Activated CD4-positive, alpha-beta T cell treated with anti-CD3 and anti-CD28 coated beads for 4 hours (primary cell): ENCODE data around the gene NDC1.
"Not testable (repeated sequence)": the region's sequence is repeated elsewhere in the genome, so short reads cannot be mapped to it uniquely, and the experiment has no call there.

Experiments used
- DNase-seq, 2 donors: peaks; one replicate each; pipeline ENCODE4 v3.0.0-alpha.2; 2020

NDC1 gene

DNA sequence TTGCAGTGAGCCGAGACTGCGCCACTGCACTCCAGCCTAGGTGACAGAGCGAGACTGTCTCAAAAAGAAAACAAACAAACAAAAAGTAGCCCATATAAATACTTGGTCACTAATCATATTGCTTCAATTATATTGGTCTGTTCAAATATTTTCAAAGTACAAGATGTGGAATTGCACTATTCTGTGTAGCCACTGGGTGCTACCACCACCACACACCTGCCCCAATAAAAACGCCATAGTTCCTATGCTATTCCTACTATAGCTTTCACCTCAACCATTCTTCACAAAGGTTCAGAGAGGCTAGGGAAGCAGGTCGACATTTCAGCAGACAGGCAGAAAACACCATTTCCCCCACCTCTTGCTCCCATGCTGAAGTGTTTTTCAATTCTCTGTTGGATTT is 16.7 kb downstream of the NDC1 start:
- DNase-seq, result no peak

GRCh38 chr1:53819387-53819786 is 18.7 kb downstream of the NDC1 start:
- DNase-seq, result no peak

DNA sequence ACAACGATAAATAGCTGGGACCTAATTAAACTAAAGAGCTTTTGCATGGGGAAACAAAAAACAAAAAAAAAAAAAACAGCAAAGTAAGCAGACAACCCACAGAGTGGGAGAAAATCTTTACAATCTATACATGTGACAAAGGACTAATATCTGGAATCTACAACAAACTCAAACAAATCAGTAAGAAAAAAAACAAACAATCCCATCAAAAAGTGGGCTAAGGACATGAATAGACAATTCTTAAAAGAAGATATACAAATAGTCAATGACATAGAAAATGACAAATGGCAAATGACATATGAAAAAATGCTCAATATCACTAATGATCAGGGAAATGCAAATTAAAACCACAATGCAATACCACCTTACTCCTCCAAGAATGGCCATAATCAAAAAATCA is 21.5 kb downstream of the NDC1 start:
- DNase-seq, result not testable (repeated sequence)

GRCh38 chr1:53815484-53815883 is 22.6 kb downstream of the NDC1 start:
- DNase-seq, result not testable (repeated sequence)

- DNase-seq, result no peak
Measured at GRCh38 chr1:53811414-53811851, 26.7 kb downstream of the NDC1 start.

- DNase-seq, result no peak
Measured at GRCh38 chr1:53810497-53810896, 27.6 kb downstream of the NDC1 start.

- DNase-seq, result no peak
Measured at GRCh38 chr1:53810007-53810406, 28.1 kb downstream of the NDC1 start.

GRCh38 chr1:53807916-53808315 is 30.2 kb downstream of the NDC1 start:
- no peak for DNase-seq

DNA sequence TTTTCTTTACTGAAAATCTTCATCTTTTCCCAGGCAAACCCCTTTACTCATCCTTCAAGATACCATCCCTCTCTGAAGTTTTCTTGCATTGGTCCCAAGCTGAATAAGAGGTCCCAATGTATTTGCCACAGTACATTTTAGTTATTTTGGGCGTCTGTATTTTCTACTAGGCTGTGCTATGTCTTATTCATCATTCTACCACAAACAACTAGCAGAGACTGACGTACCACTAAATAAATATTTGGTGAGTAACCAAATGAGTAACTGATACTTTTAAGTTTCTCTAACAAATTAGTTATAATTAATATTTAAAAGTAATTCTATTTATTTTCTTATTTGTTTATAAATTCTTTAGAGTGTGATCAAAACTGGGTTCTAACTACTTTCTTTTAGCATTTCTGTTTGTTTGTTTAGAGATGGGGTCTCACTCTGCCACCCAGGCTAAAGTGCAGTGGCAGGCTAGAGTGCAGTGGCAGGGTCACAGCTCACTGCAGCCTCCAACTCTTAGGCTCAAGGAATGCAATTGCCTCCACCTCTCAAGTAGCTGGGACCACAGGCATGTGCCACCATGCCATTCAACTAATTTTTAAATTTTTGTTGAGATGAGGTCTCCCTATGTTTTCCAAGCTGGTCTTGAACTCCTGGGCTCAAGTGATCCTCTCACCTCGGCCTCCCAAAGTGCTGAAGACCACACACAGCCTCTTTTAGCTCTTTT is 33.1 kb downstream of the NDC1 start:
- DNase-seq, result no peak

- no peak for DNase-seq
Measured at GRCh38 chr1:53804181-53804580, 33.9 kb downstream of the NDC1 start.

GRCh38 chr1:53800621-53801020 is 37.5 kb downstream of the NDC1 start:
- no peak for DNase-seq

- DNase-seq, result no peak
Measured at GRCh38 chr1:53799141-53799540, 39.0 kb downstream of the NDC1 start.

DNA sequence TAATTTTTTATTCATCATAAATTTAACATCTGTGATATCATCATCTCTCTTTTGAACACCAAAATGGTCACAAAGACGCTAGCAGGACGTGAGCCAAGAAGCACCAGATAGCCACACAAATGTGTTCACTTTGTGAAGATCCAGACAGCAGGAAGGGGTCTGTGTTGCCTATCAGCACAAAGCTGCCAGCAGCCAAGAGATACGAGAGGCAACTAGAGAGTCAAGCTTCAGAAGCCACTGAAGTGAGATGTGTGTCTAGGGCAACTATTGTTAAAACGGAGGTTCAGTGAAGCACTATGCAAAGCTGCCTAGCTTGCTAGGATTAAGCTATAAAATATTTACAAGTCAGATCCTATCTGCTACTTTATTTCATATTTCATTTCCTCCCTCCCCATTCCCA is 45.3 kb downstream of the NDC1 start:
- DNase-seq, result no peak

- no peak for DNase-seq
Measured at GRCh38 chr1:53787655-53788054, 50.4 kb downstream of the NDC1 start.

GRCh38 chr1:53783056-53783455 is 55.0 kb downstream of the NDC1 start:
- no peak for DNase-seq

DNA sequence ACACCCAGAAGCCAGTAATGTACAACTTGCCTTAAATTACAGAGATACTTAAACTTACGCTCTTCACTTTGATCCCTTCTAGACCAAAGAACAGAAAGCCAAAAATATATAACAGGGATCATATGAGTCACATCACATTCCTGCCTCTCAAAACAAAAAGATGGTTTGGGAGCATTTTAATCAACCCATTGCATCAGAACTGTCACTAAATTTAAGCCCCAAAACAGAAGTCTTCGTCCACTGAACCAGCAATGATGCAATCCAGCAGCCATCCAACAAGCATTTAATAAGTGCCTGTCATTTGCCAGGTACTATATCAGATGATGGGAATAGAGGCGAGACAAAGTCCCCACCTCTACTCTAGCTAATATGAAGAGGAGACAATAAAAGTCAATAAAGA is 56.4 kb downstream of the NDC1 start:
- no peak for DNase-seq

GRCh38 chr1:53777272-53777671 is 60.8 kb downstream of the NDC1 start:
- DNase-seq, result no peak

- DNase-seq, result no peak
Measured at GRCh38 chr1:53771648-53772047, 66.4 kb downstream of the NDC1 start.

GRCh38 chr1:53769780-53770179 is 68.3 kb downstream of the NDC1 start:
- no peak for DNase-seq

DNA sequence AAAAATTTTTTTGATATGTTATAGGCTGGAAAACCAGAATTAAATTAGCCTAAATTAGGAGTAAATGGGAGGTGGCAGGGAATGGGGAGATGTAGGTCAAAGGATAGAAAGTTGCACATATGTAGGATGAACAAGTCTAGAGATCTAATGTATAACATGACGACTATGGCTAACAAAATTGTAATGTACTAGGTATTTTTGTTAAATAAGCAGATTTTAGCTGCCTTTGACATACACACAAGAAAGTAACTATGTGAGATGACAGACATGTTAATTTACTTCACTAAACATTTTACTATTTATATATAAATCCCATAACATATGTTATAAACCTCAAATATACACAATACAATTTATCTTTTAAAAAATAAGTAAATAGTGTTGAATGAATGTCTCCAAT is 68.9 kb downstream of the NDC1 start:
- DNase-seq, result no peak

GRCh38 chr1:53766831-53767405 is 71.2 kb downstream of the NDC1 start:
- DNase-seq, result no peak

GRCh38 chr1:53766194-53766742 is 71.8 kb downstream of the NDC1 start:
- DNase-seq, result no peak

DNA sequence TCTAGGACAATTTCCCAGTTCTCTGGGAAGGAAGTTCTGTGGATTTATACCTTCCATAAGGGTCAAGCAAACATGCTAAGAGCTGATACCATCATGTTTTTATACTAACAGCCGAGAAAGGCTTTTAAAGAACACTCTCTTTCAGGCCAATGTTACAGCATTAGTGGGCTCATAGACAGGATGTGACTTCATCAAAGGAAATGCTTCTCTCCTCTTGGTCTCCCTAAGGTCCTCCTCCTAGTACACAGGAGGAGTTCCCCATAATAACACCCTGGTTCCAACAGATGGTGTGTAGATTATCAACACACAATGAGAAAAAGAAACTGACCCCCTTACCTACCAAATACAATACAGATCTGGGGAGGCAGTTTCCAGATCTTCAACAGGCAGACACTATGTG is 72.4 kb downstream of the NDC1 start:
- DNase-seq, result no peak

DNA sequence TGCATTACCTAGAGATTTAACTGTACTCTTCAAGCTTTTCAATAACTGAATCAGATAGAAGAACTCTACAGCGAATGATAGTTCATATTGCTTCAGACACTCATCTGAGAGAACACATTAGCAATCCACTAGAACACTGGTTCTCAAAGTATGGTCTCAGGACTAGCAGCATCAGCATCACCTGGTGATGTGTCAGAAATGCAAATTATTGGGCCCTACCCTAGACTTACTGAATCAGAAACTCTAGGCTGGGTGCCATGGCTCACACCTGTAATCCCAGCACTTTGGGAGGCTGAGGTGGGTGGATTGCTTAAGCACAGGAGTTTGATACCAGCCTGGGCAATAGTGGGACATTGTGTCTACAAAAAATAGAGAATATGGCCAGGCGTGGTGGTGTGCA is 74.2 kb downstream of the NDC1 start:
- no peak for DNase-seq

DNA sequence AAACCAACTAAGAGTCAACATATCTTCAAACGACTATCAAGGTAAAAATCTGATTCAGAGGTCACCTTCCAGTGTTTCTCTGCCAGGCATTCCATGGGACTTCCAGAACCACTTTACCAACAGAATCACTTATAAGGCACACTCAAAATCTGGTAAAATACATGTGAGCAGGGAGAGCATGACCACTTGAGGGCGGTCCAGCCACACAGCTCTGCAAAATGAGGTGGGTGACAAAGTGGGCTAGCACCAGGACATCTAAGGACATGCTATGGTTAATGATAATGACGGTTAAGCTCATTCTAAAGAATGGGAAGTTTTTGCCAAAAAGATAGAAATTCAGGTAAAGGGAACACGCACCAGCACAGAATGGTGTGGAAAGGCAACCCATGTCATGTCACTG is 74.6 kb downstream of the NDC1 start:
- no peak for DNase-seq
